Measurements from ENCODE around the gene CECR2.
"Not testable (repeated sequence)": the region's sequence is repeated elsewhere in the genome, so short reads cannot be mapped to it uniquely, and the experiment has no call there.

Gene CECR2

DNA sequence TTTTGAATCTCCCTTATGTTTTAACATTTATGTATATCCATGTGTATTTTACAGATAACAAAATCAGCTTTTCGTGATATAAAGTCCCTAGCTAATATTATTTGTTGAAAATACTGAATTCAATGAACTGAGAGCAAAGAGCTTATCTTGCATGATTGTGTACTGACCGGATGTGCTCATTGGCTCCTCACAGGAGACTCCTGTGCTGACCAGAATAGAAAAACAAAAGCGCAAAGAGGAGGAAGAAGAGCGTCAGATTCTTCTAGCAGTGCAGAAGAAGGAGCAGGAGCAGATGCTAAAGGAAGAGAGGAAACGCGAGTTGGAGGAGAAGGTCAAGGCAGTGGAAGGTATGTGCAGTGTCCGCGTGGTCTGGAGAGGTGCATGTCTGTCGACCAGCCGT is 154.7 kb downstream of the CECR2 start:
- DNase-seq = no peak

- DNase-seq = no peak
Measured at GRCh38 chr22:17536269-17536668, 167.0 kb downstream of the CECR2 start.

GRCh38 chr22:17537155-17537554 is 167.9 kb downstream of the CECR2 start:
- no peak for DNase-seq

DNA sequence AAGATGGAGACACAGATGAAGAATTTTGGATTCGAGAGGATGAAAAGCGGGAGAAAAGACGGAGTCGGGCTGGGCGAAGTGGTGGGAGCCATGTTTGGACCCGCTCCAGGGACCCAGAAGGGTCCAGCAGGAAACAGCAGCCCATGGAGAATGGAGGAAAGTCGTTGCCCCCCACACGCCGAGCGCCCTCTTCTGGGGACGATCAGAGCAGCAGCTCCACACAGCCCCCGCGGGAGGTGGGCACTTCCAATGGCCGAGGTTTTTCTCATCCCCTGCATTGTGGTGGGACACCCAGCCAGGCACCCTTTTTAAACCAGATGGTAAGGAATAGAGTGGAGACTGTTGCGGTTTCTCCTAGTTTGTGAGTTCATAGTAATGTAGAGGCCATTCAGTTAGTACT is 171.2 kb downstream of the CECR2 start:
- no peak for DNase-seq

DNA sequence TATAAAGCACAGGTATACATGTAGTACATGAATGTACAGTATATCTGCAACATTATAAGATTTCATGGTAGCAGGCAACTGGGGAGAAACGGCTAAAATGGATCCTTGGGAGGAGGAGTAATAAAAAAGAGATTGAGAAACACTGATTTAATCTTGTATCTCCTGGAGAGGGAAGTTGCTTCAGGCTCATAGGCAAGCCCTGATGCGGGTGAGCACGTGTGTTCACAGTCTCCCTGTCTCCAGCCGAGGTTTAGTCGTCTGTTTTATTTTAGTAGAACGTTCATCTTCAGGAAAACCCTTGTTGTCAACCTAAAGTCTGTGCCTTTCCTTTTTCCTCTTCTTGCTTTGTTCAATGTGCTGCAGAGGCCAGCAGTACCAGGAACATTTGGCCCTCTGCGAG is 172.2 kb downstream of the CECR2 start:
- DNase-seq = no peak

DNA sequence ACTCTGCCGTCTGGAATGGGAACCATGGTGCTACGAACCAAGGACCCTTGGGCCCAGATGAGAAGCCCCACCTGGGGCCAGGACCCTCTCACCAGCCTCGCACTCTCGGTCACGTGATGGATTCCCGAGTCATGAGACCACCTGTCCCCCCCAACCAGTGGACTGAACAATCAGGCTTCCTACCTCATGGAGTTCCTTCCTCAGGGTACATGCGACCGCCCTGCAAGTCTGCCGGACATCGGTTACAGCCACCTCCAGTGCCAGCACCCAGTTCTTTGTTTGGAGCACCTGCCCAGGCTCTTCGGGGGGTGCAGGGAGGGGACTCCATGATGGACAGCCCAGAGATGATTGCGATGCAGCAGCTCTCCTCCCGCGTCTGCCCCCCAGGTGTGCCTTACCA is 173.2 kb downstream of the CECR2 start:
- no peak for DNase-seq

DNA sequence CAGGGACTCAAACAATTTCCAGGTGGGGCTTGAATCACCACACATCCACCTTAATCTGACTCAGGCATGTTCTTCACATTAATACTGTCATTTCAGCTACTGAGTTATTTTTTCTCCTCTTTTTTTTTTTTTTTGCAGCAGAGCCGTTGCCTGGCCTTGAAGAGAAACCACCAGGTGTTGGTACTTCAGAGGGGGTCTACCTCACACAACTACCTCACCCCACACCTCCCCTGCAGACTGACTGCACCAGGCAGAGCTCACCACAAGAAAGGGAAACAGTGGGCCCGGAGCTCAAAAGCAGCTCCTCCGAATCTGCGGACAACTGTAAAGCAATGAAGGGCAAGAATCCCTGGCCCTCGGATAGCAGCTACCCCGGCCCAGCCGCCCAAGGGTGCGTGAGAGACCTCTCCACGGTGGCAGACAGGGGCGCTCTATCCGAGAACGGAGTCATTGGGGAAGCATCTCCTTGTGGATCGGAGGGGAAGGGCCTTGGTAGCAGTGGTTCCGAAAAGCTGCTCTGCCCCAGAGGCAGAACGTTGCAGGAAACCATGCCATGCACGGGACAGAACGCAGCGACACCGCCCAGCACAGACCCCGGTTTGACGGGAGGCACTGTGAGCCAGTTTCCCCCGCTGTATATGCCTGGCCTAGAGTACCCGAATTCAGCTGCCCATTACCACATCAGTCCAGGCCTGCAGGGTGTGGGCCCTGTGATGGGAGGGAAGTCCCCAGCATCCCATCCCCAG is 178.9 kb downstream of the CECR2 start:
- no peak for DNase-seq

GRCh38 chr22:17548756-17549035 is 179.4 kb downstream of the CECR2 start:
- no peak for DNase-seq

DNA sequence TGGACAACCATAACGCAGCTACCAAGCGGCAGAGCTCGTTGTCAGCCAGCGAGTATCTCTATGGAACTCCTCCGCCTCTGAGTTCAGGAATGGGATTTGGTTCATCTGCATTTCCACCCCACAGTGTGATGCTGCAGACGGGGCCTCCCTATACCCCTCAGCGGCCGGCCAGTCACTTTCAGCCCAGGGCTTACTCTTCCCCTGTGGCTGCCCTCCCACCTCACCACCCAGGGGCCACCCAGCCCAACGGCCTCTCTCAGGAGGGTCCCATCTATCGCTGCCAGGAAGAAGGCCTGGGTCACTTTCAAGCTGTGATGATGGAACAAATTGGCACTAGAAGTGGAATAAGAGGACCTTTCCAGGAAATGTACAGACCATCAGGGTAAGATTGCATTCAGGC is 179.9 kb downstream of the CECR2 start:
- no peak for DNase-seq

- no peak for DNase-seq
Measured at GRCh38 chr22:17549655-17550054, 180.4 kb downstream of the CECR2 start.

DNA sequence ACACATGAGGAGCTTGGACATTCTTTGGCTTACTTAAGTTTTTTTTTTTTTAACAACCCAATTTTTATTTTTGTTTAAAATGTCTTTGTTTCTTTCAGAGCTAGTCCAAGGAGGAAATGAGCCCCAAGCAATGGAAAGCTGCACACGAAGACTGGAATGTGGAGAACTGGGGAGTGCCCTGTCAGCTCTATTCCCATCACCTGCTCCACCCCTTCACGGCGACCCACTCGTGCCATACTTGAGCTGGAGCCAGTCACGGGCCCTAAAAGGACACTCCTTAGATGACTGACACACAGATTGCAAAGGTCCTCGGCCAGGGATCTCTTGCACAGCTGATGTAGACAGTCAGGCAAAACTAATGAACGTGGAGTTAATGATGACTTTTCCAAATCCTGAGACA is 183.5 kb downstream of the CECR2 start:
- no peak for DNase-seq

GRCh38 chr22:17554814-17555213 is 185.6 kb downstream of the CECR2 start:
- DNase-seq = no peak

DNA sequence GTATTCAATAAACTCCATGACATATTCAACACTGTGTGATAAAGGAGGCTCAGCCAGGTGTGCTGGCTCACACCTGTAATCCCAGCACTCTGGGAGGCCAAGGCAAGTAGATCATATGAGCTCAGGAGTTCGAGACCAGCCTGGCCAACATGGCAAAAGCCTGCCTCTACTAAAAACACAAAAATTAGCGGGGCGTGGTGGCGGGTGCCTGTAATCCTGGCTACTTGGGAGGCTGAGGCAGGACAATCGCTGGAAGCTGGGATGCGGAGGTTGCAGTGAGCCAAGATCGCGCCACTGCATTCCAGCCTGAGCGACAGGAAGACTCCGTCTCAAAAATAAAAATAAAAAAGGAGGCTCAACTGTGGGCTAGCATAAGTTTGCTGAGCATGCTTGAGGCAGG is 189.9 kb downstream of the CECR2 start:
- no peak for DNase-seq

DNA sequence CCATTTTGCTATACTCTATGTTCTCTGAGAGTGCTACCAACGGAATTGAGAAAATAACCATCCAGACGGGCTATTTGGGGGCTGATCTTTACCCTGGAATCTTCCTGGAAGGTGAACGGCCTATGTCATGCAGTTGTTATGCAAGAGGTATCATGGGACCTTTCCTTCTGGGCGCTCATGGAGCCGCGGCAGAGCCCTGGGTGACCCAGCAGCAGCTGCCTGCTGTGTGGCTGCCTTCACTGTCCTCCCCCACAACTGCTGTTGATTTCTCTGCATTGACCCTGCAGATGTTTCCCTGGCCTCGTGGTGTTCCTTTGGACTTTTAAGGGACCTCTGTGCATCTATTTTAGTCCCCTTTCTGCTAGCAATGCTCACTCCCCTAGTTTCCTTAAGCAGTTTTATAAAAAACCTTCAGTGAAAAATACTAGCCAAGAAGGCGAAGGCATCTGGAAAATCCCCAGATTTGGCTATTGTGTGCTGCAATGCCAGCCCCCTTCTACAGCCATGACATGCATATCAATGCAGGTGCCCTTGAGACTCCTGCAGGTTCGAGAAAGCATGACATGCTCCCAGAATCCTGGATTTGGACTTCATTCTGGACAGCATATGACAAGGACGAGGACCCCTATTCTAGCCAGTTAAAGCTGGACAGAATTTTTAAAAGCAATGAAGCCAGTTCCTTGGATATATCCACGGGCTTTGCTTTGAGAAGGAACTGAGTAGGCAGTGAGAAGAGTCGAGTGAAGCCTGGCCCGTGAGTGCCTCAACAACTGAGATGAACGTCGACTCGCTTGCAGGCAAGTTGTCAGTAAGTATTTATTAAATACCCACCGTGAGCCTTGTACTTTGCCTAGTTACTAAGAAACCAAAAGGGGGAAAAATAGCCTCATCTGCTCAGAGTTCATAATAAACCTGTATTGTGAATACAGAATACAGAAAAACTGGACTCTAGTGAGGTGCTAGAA is 193.9 kb downstream of the CECR2 start, which contains the start of gene SLC25A18:
TSS of gene SLC25A18 (plus strand) at position 593 of the 965 bp plus-strand sequence. CDS start 16,447 bp downstream, outside the sequence.
- DNase-seq = no peak

- DNase-seq = no peak
Measured at GRCh38 chr22:17563936-17564391, 194.7 kb downstream of the CECR2 start.

DNA sequence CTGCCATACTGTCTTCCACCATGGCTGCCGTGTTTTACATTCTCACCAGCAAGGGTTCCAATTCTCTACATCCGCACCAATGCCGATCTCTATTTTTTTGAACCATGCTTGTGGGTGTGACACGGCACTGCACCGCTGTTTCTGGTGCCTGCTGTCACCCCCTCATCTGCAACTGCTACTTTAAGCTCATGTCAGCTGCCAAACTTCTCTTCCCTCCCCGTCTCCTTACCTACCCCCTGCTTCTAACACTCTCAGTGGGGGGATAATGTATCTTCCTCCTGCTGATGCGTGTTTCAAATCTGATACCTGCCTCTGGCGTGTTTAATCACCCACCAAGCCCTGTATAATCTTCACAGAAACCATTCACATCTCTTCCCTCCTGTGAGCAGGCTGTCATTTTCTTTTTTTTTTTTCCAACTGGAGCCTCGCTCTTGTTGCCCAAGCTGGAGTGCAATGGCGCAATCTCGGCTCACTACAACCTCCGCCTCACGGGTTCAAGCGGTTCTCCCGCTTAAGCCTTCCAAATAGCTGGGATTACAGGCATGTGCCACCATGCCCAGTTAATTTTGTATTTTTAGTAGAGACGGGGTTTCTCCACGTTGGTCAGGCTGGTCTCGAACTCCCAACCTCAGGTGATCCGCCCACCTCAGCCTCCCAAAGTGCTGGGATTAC is 196.9 kb downstream of the CECR2 start:
- DNase-seq = not testable (repeated sequence)

DNA sequence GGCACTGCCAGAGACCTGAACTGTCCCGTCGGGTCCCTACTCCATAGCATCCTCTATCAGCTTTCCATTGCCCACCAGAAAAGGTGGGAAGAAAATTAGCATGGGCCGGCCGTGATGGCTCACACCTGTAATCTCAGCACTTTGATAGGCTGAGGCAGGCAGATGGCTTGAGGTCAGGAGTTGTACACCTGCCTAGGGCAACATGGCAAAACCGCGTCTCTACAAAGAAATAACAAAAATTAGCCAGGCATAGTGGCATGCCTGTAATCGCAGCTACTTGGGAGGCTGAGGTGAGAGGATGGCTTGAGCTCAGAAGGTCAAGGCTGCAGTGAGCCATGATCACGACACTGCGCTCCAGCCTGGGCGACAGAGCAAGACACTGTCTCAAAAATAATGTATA is 197.5 kb downstream of the CECR2 start:
- no peak for DNase-seq

DNA sequence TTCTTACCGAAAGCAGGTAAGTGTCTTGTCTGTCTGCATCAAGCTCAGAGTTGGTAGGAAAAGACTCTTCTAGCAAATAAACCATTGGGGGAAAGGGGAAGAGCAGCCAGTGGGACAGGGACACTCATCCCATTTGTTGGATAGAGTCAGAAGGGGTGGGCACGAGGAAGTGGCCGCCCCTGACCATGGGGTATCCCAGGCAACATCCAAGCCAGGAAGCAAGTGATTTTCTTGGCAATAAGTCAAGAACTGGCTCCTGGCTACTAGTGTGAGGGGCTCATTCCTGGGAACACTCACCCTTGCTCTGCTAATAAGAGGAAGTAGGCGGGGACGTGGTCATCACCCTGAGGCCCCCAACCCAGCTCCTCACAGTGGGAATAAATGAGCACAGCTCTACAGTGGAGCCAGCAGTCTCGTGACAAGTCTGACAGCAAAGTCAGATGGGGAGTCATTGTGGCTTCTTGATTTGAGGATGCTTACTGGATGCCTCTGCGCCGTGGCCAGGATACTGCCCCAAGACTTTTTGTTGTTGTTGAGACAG is 200.8 kb downstream of the CECR2 start:
- DNase-seq = no peak

- DNase-seq = no peak
Measured at GRCh38 chr22:17570851-17571631, 201.8 kb downstream of the CECR2 start.

GRCh38 chr22:17575151-17575550 is 205.9 kb downstream of the CECR2 start:
- no peak for DNase-seq

DNA sequence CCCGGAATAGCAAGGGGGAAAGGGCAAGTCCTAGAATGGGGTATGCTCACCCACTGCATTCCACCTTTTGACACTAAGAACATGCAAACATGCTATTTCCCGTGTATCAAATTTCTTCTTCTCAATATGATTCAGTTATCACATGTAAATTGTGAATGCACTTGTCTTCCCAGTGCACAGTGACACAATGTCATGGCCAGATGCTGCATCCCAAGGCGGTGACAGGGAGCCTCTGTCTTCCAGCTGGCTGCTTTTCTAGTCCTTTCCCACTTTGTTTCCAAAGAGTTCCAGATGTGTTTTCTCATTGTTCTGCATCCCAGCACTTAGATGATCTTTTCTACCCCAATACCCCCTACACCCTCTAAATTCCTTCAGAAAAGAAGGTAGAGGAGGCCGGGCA is 206.4 kb downstream of the CECR2 start:
- no peak for DNase-seq

GRCh38 chr22:17576470-17576869 is 207.2 kb downstream of the CECR2 start:
- no peak for DNase-seq
